ENCODE data around the gene FAM124B.

Gene FAM124B

DNA sequence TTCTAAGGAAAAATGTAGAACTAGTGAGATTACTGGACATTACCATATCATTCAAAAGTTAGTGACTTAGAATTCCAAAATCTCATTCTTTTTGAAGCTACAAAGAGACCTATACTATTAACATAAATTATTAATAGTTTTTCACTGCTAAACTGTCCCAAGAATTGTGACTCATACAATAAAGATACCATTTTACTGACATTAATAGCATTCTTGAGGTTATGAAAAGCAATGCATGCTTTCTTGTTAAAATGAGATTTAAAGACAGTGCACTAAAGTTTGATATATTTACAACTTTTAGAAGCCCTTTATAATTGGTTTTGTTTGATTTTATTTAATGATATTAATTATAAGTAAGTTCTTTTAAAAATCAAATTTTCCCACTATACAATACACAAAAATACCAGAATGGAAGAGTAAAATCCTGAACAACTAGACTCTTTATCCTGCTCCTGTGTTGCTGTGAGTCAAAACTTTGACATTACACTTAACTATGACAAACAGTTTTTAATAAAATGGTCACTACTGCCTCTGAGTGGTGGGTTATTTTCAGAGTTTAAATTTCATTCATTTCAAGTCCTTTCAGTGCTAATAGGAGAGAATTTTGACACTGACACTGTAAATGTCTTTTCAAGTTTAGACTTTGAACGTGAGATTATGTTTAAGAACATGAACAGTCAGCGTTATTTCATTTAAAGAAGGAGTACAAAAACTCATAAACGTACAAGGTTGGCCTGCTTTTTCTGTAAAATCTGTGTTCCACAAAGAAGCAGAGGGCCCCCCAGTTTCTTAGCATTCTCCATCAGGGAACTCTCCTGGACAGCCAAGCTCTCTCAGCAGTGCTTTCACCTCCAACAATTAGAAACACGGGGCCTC is 54.5 kb downstream of the FAM124B start:
- intact Hi-C loops (cut with DNase I), result no loop called here
- no peak for DNase-seq

DNA sequence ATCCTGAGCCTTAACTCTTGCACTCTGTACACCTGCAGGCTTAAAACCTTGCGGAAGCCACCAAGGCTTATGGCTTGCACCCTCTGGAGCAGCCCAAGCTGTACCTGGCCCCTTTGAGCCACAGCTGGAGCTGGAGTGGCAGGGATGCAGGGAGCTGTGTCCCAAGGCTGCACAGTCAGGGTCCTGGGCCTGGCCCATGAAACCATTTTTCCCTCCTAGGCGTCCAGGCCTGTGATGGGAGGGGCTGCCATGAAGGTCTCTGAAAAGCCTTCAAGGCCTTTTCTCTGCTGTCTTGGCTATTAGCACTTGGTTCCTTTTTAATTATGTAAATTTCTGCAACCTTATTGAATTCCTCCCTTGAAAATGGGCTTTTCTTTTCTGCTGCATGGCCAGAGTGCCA is 56.4 kb downstream of the FAM124B start:
- DNase-seq, result no peak
- intact Hi-C loops (cut with DNase I), result no loop called here

DNA sequence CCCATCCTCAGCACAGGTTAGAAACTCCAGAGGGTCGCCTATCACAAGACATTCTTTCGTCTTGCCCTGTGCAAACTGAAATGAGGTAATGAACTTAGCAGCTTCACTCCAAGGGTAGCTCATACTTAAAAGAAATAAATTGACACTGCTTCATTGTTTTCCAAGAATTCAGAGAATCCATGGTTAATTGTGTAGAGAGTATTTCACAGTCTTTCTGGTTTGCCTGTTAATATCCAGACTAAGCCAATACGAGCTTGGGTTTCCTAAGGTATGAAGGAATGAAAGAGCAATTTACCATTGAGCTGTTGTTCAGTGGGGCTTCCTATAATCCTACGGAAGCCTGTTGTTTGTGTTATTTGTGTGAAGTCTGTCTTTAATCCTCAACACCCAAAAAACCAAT is 58.7 kb downstream of the FAM124B start:
- DNase-seq, result no peak
- intact Hi-C loops (cut with DNase I), result no loop called here

DNA sequence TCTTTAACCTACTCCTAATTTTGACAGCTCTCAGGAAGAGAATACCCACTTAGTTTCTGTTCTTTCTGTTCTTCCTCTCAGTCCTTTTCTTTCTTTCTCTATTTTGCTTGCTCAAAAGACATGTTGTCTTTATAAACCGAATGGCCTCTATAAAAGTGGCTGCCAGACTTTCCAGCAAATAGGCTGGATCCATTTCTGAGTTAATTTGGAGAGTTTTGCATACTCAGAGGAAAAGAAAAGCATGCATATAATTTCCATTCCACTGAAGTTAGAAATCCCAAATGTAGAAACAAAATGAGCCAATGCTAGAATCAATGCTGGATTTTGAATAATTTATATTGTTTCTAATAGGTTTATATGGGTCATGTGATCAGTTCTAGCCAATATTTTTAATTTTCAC is 65.9 kb downstream of the FAM124B start:
- no peak for DNase-seq
- intact Hi-C loops (cut with DNase I), result no loop called here

DNA sequence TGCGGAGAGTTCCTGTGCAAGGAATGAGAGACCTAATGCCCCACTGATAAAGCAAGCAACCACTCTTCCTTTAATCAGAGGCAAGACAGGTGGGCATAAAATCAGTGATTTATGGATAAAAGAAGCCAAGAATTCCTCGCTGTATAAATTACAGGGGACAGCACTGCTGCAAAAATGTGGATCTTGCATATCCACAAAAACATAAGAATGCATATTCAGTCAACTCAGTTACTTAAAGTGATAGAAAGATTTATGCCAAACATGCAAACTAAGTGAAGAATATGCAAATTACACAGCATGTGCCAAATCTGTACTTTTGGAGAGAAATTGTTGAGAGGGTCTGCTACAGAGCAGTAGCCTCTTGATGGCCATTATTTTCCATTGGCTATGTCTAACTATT is 67.2 kb downstream of the FAM124B start:
- no peak for DNase-seq
- intact Hi-C loops (cut with DNase I), result no loop called here

DNA sequence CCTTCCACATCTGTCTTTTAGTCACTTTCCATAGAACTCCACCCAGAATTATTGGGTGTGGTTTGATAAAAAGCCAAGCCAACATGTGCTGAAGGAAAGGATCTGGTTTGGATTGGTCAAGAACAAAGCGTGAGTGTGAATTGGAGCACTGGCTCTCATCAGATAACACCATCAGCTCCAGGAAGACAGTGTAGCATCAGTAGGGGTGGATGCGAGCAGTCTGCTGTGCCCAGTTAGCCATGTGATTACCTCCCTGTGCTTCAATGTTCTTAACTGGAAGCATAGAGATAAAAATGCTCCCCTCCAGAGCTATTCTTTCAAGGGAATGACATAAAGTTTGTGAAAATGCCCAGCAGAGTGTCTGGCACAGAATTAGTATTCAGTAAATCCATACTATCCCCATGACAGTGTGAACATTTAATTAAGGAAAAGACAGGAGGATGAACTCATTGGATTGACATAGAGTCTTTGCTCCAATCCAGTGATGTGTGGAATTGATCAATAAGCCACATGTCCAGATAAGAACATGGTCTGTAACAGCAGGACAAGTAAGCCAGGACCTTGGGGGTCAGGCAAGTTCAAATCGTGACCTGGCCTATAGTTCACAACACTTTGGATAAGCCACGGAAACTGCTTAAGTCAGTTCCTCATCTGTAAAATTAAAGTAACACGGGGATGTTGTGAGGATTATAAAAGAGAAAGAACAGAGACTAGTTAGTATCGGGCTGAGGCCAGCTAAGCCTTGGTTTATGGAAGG is 68.0 kb downstream of the FAM124B start:
- no peak for DNase-seq
- intact Hi-C loops (cut with DNase I), result no loop called here

DNA sequence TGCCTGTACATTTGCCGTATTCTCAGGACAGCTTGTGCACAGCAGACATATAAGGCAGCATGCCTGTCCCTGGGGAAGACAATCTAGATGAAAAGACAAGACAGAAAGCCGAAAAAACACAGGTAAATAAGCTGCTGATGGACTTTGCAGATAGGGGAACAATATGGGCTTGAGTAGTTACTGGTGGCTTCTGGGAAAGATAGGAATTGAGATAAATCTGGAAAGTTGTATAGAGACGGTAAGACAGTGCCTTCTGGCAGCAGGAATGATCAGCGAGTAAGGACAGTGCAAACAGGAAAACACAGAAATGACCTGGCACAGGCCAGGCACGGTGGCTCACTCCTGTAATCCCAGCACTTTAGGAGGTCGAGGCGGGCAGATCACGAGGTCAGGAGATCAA is 70.2 kb downstream of the FAM124B start:
- intact Hi-C loops (cut with DNase I), result no loop called here
- DNase-seq, result no peak

DNA sequence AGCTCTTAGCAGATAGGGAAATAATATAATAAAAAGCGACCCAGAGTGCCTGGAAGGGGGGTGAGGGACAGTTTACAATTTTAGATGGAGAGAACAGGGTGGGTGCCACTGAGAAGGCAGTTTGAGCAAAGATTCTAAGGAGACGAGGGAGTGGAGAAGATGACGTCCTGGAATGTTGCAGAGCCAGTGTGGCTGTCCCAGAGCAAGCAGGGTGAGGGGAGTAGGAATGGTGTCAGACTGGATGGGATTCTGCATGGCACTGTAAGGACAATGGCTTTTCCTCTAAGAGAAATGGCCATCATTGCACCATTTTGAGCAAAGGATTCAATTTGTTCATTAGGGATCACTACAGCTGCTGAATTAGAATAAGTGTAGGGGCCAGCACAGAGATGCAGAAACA is 73.1 kb downstream of the FAM124B start:
- no peak for DNase-seq
- intact Hi-C loops (cut with DNase I), result no loop called here
